ENCODE results near the gene FOLR3. TPM values are rescaled to one million over a fixed set of nuclear protein-coding genes. Genes with fewer than 3 reads are reported as not detected.

The FOLR3 gene
- total RNA-seq, 1 donor from 2014 or later = 1.7 TPM

Other genes with a start within 250 kb of the FOLR3 start
- gene XNDC1N, start 207.1 kb upstream of the FOLR3 start, total RNA-seq = 3.2 TPM
- 23.0 TPM for gene RNF121, start 206.7 kb upstream of the FOLR3 start, total RNA-seq
- 5.1 TPM for gene IL18BP, start 136.8 kb upstream of the FOLR3 start, total RNA-seq
- 81.3 TPM for gene NUMA1, start 55.2 kb upstream of the FOLR3 start, total RNA-seq
- gene LRRC51, start 54.9 kb upstream of the FOLR3 start, total RNA-seq = 3.7 TPM
- 80.3 TPM for gene LAMTOR1, start 32.4 kb upstream of the FOLR3 start, total RNA-seq
- gene TOMT, start 29.8 kb upstream of the FOLR3 start, total RNA-seq = not detected
- gene ANAPC15, start 23.0 kb upstream of the FOLR3 start, total RNA-seq = 46.1 TPM
- 1.2 TPM for gene FOLR1, start 56.4 kb downstream of the FOLR3 start, total RNA-seq
- 33.1 TPM for gene FOLR2, start 81.1 kb downstream of the FOLR3 start, total RNA-seq
- 130 TPM for gene INPPL1, start 89.0 kb downstream of the FOLR3 start, total RNA-seq
- gene PHOX2A, start 108.5 kb downstream of the FOLR3 start, total RNA-seq = not detected

Measured in Right ventricle myocardium inferior (tissue), 1 donor.